ENCODE data around the gene SEPTIN12. TPM values are rescaled to one million over a fixed set of nuclear protein-coding genes. Genes with fewer than 3 reads are reported as not detected.

SEPTIN12 gene
- total and polyA plus RNA-seq, 2 experiments from 2014 or later: not detected

DNA sequence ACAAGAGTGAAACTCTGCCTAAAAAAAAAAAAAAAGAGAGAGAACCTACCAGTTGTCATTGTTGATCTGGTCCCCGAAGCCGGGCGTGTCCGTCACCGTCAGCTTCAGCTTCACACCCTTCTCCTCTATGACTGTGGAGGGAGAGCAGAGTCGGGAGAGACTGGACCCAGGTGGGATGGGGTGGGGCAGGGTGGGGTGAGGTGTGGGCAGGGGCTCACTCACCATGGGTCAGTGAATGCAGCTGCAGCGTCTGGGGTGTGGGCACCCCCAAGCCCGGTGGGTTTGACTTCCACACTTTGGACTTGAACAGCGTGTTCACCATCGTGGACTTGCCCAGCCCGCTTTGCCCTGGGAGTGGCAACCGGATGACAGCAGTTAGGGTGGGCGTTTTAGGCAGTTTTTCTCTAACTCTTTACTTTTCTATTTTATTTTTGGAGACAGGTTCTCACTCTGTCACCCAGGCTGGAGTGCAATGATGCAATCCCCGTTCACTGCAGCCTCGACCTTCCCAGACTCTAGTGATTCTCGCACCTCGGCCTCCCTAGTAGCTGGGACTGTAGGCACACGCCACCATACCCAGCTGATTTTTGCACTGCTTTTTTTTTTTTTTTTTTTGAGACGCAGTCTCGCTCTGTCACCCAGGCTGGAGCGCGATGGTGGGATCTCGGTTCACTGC lies 2.2 kb downstream of the SEPTIN12 start:
- peaks cover 13% of the 10 kb centered on the region for H3K4me1 Mint-ChIP-seq

More for the DNA sequence above, 2.2 kb downstream of the SEPTIN12 start:
- no peak overlapping the region for H2AFZ ChIP-seq
- no peaks in the 10 kb centered on the region for H3K36me3 ChIP-seq (ENCODE audit: insufficient read depth)
- no peaks in the 10 kb centered on the region for H4K20me1 ChIP-seq (replicated peaks; ENCODE audit: insufficient read depth)
- H3K4me2 ChIP-seq: no peak overlapping the region
- TF ChIP-seq STAT1 (IDR thresholded peaks at IDR 0.05; ENCODE audit: unreplicated experiment) (no peak), ZNF331 (CRISPR knock-in tag; IDR thresholded peaks at IDR 0.05; ENCODE audit: low read depth) (no peak), EZH2 (IDR thresholded peaks at IDR 0.05; ENCODE audit: low read depth, unreplicated experiment) (no peak), EZH2phosphoT487 (IDR thresholded peaks at IDR 0.05; ENCODE audit: unreplicated experiment) (no peak), CREB1 (CRISPR knock-in tag; IDR thresholded peaks at IDR 0.05; ENCODE audit: low read depth) (no peak), ZNF114 (CRISPR knock-in tag; IDR thresholded peaks at IDR 0.05) (no peak), POLR2AphosphoS5 (IDR thresholded peaks at IDR 0.05; ENCODE audit: low read depth) (no peak), NANOG (IDR thresholded peaks at IDR 0.05; ENCODE audit: borderline replicate concordance) (no peak), JUNB (IDR thresholded peaks at IDR 0.05; ENCODE audit: unreplicated experiment) (no peak)
- TF ChIP-seq, protein P1, sequence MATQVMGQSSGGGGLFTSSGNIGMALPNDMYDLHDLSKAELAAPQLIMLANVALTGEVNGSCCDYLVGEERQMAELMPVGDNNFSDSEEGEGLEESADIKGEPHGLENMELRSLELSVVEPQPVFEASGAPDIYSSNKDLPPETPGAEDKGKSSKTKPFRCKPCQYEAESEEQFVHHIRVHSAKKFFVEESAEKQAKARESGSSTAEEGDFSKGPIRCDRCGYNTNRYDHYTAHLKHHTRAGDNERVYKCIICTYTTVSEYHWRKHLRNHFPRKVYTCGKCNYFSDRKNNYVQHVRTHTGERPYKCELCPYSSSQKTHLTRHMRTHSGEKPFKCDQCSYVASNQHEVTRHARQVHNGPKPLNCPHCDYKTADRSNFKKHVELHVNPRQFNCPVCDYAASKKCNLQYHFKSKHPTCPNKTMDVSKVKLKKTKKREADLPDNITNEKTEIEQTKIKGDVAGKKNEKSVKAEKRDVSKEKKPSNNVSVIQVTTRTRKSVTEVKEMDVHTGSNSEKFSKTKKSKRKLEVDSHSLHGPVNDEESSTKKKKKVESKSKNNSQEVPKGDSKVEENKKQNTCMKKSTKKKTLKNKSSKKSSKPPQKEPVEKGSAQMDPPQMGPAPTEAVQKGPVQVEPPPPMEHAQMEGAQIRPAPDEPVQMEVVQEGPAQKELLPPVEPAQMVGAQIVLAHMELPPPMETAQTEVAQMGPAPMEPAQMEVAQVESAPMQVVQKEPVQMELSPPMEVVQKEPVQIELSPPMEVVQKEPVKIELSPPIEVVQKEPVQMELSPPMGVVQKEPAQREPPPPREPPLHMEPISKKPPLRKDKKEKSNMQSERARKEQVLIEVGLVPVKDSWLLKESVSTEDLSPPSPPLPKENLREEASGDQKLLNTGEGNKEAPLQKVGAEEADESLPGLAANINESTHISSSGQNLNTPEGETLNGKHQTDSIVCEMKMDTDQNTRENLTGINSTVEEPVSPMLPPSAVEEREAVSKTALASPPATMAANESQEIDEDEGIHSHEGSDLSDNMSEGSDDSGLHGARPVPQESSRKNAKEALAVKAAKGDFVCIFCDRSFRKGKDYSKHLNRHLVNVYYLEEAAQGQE (IDR thresholded peaks at IDR 0.05; ENCODE audit: unreplicated experiment): no peak
- TF ChIP-seq, protein P2, sequence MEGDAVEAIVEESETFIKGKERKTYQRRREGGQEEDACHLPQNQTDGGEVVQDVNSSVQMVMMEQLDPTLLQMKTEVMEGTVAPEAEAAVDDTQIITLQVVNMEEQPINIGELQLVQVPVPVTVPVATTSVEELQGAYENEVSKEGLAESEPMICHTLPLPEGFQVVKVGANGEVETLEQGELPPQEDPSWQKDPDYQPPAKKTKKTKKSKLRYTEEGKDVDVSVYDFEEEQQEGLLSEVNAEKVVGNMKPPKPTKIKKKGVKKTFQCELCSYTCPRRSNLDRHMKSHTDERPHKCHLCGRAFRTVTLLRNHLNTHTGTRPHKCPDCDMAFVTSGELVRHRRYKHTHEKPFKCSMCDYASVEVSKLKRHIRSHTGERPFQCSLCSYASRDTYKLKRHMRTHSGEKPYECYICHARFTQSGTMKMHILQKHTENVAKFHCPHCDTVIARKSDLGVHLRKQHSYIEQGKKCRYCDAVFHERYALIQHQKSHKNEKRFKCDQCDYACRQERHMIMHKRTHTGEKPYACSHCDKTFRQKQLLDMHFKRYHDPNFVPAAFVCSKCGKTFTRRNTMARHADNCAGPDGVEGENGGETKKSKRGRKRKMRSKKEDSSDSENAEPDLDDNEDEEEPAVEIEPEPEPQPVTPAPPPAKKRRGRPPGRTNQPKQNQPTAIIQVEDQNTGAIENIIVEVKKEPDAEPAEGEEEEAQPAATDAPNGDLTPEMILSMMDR (conservative IDR thresholded peaks at IDR 0.05; ENCODE audit: low read depth in 2 of 2): no peak
- TF ChIP-seq, protein P3, sequence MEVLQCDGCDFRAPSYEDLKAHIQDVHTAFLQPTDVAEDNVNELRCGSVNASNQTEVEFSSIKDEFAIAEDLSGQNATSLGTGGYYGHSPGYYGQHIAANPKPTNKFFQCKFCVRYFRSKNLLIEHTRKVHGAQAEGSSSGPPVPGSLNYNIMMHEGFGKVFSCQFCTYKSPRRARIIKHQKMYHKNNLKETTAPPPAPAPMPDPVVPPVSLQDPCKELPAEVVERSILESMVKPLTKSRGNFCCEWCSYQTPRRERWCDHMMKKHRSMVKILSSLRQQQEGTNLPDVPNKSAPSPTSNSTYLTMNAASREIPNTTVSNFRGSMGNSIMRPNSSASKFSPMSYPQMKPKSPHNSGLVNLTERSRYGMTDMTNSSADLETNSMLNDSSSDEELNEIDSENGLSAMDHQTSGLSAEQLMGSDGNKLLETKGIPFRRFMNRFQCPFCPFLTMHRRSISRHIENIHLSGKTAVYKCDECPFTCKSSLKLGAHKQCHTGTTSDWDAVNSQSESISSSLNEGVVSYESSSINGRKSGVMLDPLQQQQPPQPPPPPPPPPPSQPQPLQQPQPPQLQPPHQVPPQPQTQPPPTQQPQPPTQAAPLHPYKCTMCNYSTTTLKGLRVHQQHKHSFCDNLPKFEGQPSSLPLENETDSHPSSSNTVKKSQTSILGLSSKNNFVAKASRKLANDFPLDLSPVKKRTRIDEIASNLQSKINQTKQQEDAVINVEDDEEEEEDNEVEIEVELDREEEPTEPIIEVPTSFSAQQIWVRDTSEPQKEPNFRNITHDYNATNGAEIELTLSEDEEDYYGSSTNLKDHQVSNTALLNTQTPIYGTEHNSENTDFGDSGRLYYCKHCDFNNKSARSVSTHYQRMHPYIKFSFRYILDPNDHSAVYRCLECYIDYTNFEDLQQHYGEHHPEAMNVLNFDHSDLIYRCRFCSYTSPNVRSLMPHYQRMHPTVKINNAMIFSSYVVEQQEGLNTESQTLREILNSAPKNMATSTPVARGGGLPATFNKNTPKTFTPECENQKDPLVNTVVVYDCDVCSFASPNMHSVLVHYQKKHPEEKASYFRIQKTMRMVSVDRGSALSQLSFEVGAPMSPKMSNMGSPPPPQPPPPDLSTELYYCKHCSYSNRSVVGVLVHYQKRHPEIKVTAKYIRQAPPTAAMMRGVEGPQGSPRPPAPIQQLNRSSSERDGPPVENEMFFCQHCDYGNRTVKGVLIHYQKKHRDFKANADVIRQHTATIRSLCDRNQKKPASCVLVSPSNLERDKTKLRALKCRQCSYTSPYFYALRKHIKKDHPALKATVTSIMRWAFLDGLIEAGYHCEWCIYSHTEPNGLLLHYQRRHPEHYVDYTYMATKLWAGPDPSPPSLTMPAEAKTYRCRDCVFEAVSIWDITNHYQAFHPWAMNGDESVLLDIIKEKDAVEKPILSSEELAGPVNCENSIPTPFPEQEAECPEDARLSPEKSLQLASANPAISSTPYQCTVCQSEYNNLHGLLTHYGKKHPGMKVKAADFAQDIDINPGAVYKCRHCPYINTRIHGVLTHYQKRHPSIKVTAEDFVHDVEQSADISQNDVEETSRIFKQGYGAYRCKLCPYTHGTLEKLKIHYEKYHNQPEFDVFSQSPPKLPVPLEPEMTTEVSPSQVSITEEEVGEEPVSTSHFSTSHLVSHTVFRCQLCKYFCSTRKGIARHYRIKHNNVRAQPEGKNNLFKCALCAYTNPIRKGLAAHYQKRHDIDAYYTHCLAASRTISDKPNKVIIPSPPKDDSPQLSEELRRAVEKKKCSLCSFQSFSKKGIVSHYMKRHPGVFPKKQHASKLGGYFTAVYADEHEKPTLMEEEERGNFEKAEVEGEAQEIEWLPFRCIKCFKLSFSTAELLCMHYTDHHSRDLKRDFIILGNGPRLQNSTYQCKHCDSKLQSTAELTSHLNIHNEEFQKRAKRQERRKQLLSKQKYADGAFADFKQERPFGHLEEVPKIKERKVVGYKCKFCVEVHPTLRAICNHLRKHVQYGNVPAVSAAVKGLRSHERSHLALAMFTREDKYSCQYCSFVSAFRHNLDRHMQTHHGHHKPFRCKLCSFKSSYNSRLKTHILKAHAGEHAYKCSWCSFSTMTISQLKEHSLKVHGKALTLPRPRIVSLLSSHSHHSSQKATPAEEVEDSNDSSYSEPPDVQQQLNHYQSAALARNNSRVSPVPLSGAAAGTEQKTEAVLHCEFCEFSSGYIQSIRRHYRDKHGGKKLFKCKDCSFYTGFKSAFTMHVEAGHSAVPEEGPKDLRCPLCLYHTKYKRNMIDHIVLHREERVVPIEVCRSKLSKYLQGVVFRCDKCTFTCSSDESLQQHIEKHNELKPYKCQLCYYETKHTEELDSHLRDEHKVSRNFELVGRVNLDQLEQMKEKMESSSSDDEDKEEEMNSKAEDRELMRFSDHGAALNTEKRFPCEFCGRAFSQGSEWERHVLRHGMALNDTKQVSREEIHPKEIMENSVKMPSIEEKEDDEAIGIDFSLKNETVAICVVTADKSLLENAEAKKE (CRISPR knock-in tag; IDR thresholded peaks at IDR 0.05): no peak
- TF ChIP-seq, protein P4, sequence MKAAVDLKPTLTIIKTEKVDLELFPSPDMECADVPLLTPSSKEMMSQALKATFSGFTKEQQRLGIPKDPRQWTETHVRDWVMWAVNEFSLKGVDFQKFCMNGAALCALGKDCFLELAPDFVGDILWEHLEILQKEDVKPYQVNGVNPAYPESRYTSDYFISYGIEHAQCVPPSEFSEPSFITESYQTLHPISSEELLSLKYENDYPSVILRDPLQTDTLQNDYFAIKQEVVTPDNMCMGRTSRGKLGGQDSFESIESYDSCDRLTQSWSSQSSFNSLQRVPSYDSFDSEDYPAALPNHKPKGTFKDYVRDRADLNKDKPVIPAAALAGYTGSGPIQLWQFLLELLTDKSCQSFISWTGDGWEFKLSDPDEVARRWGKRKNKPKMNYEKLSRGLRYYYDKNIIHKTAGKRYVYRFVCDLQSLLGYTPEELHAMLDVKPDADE (IDR thresholded peaks at IDR 0.05): no peak
- no peak overlapping the region for H3K4me3 ChIP-seq
- no peaks in the 10 kb centered on the region for H3K79me2 ChIP-seq (replicated peaks; ENCODE audit: insufficient read depth)
- Mint-ChIP-seq H3K9me3 (peaks cover 2% of the 10 kb centered on the region; the same call in 2 of the 3 replicates), H3K36me3 (ENCODE audit: low read depth) (peaks cover 19% of the 10 kb centered on the region), H3K4me3 (no peak overlapping the region), H3K27ac (no peak overlapping the region), H3K27me3 (ENCODE audit: insufficient read depth, low read depth, poor library complexity) (peaks cover 27% of the 10 kb centered on the region)
- no peaks in the 10 kb centered on the region for H3F3A ChIP-seq (replicated peaks; ENCODE audit: low read depth)
- DNase-seq (ENCODE audit: low spot score) (no peak), ATAC-seq (no peak)
- H3K27me3 ChIP-seq (ENCODE audit: insufficient read depth): no peaks in the 10 kb centered on the region
- H3K27ac ChIP-seq (ENCODE audit: low read depth): no peak overlapping the region
- H3K4me1 ChIP-seq (ENCODE audit: insufficient read depth): peaks cover 12% of the 10 kb centered on the region; the same call in 1 of the 2 replicates
- H3K9me2 ChIP-seq (ENCODE audit: insufficient read depth): no peaks in the 10 kb centered on the region
